Tibial nerve (tissue), 4 donors: ENCODE results near the gene SUSD1. TPM values are rescaled to one million over a fixed set of nuclear protein-coding genes. Genes with fewer than 3 reads are reported as not detected.

Source experiments
- DNase-seq, 2 donors: peaks; one replicate each; pipeline ENCODE4 v3.0.0-alpha.2; 2019; ENCODE audit warnings: low spot score in 2 of 2
- H3K27ac ChIP-seq, 4 donors: fragments of 200-600 bp; sonication (generic) in 3 of 4; one replicate each; pipeline ENCODE4 v1.5.1; 2017 to 2019; ENCODE audit warnings: mild to moderate bottlenecking in 1 of 4
- H3K27me3 ChIP-seq, 2 donors: fragments of 200-600 bp; sonication (generic) in 1 of 2; one replicate each; pipeline versions ENCODE4 v1.5.1 to v1.6.0; 2017 to 2019
- H3K36me3 ChIP-seq, 3 donors: fragments of 200-600 bp; sonication (generic); one replicate each; pipeline ENCODE4 v1.5.1; 2018 to 2019
- H3K4me1 ChIP-seq, 4 donors: fragments of 200-600 bp; sonication (generic) in 3 of 4; one replicate each; pipeline ENCODE4 v1.5.1; 2017 to 2019
- H3K4me3 ChIP-seq, 4 donors: fragments of 200-600 bp; sonication (generic) in 3 of 4; one replicate each; pipeline ENCODE4 v1.5.1; 2017 to 2019; ENCODE audit warnings: mild to moderate bottlenecking in 1 of 4, moderate library complexity in 1 of 4
- H3K9me3 ChIP-seq, 4 donors: fragments of 200-600 bp; sonication (generic) in 3 of 4; one replicate each; pipeline ENCODE4 v1.5.1; 2017 to 2019
- EP300 ChIP-seq, 2 donors: sonication (generic); formaldehyde crosslinking; IDR thresholded peaks; one replicate each; pipeline ENCODE4 v1.6.1; 2017; ENCODE audit warnings: antibody characterized with exemption in 2 of 2, mild to moderate bottlenecking in 1 of 2
- POLR2A ChIP-seq, 2 donors: fragments of 450-650 bp; IDR thresholded peaks; one replicate each; pipeline ENCODE4 v1.6.1; 2017; ENCODE audit warnings: antibody characterized with exemption in 2 of 2, mild to moderate bottlenecking in 2 of 2, moderate library complexity in 2 of 2
- WGBS, 2 donors: methylation state at CpG; one replicate each; pipeline ENCODE4 v1.1.5; 2018; 5-methylcytosine and 5-hydroxymethylcytosine counted together
- total RNA-seq, 4 donors: library from RNA; depleted of rRNA; stranded (reverse); fragments of >200 nt; gene quantifications; one replicate each; pipeline ENCODE4 v1.1.0, GENCODE V29; 2016
- TF ChIP-seq, protein P1 (sequence below), 5 experiments: fragments of 200-600 bp in 3 of 5; fragments of 450-650 bp in 2 of 5; sonication (generic) in 3 of 5; IDR thresholded peaks; one replicate each; pipeline ENCODE4 v1.5.1; 2016 to 2019; ENCODE audit warnings: antibody characterized with exemption in 5 of 5, mild to moderate bottlenecking in 3 of 5, moderate library complexity in 2 of 5

SUSD1 gene
- total RNA-seq, 4 donors from 2014 or later, result 6.9 to 19.8 (median 11.5) TPM

- no peaks in the 10 kb centered on the region for H3K4me1 ChIP-seq
- TF ChIP-seq POLR2A (IDR thresholded peaks at IDR 0.05) (no peak), EP300 (IDR thresholded peaks at IDR 0.05) (no peak)
- TF ChIP-seq, protein P1, sequence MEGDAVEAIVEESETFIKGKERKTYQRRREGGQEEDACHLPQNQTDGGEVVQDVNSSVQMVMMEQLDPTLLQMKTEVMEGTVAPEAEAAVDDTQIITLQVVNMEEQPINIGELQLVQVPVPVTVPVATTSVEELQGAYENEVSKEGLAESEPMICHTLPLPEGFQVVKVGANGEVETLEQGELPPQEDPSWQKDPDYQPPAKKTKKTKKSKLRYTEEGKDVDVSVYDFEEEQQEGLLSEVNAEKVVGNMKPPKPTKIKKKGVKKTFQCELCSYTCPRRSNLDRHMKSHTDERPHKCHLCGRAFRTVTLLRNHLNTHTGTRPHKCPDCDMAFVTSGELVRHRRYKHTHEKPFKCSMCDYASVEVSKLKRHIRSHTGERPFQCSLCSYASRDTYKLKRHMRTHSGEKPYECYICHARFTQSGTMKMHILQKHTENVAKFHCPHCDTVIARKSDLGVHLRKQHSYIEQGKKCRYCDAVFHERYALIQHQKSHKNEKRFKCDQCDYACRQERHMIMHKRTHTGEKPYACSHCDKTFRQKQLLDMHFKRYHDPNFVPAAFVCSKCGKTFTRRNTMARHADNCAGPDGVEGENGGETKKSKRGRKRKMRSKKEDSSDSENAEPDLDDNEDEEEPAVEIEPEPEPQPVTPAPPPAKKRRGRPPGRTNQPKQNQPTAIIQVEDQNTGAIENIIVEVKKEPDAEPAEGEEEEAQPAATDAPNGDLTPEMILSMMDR (IDR thresholded peaks at IDR 0.05), result no peak
- H3K27ac ChIP-seq, result no peak overlapping the region
- WGBS, 2 donors, result 87% methylated on average over 3 of the region's 3 CpGs
- H3K9me3 ChIP-seq, result no peaks in the 10 kb centered on the region
- no peak overlapping the region for H3K4me3 ChIP-seq
- DNase-seq, result no peak
- peaks cover 0 to 14% (median 0%) of the 10 kb centered on the region in 3 donors for H3K36me3 ChIP-seq
- no peaks in the 10 kb centered on the region for H3K27me3 ChIP-seq
Observed at GRCh38 chr9:112127281-112127680, 47.8 kb downstream of the SUSD1 start.

DNA sequence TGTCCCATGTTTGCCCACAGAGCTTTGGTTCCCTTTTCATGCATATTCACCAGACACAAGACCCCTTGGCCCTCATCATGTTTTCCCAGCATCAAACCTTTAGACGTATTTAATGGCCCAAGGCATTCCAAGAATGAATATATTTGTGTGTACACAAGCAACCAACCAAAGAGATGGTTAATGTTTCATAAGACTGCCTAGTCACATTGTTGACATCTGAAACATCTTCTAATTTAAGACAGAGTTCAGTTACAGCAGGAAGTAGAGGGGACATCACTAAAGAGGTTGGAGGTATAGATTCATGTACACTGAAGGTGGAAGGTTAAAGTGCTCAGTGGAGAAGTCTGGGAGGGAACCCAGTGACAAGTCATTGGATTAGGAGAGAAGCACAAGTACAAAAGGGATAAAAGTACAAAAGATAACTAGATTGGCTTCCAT lies 49.1 kb downstream of the SUSD1 start:
- Histone ChIP-seq H3K27ac (no peak overlapping the region), H3K4me1 (no peaks in the 10 kb centered on the region), H3K27me3 (no peaks in the 10 kb centered on the region), H3K36me3 (peaks cover 0 to 14% (median 0%) of the 10 kb centered on the region in 3 donors), H3K9me3 (no peaks in the 10 kb centered on the region), H3K4me3 (no peak overlapping the region)
- WGBS, 2 donors, result 46 to 57% methylated on average over 1 of the region's 1 CpG
- no peak for DNase-seq
- TF ChIP-seq POLR2A (IDR thresholded peaks at IDR 0.05) (no peak), EP300 (IDR thresholded peaks at IDR 0.05) (no peak)
- TF ChIP-seq, protein P1 (IDR thresholded peaks at IDR 0.05), result no peak

- Histone ChIP-seq H3K9me3 (no peaks in the 10 kb centered on the region), H3K4me3 (no peak overlapping the region), H3K27ac (no peak overlapping the region), H3K4me1 (no peaks in the 10 kb centered on the region), H3K27me3 (no peaks in the 10 kb centered on the region), H3K36me3 (peaks cover 0 to 14% (median 0%) of the 10 kb centered on the region in 3 donors)
- 90 to 98% methylated on average over 5 of the region's 5 CpGs for WGBS, 2 donors
- DNase-seq, result no peak
- TF ChIP-seq POLR2A (IDR thresholded peaks at IDR 0.05) (no peak), EP300 (IDR thresholded peaks at IDR 0.05) (no peak)
- TF ChIP-seq, protein P1 (IDR thresholded peaks at IDR 0.05), result no peak
Observed at GRCh38 chr9:112124156-112124555, 50.9 kb downstream of the SUSD1 start.

DNA sequence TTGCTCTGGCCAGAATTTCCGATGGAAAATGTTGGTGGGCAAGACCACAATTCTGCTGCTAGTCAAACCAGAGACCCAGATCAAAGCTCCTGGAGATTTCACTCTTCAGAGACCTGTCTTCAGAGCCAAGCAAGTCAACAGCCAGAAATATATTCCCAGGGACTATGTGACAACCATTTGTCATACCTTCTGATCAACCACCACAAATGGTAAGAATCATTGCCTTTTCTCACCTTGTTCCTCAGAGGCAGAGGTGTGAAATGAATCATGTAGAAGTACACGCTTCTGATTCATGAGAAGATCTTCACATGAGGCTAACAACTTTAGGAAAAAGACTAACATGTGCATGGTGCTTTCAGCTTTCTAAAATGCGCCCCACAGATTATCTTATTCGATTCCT lies 53.5 kb downstream of the SUSD1 start:
- peaks cover 0 to 14% (median 0%) of the 10 kb centered on the region in 3 donors for H3K36me3 ChIP-seq
- no peak for DNase-seq
- H3K4me3 ChIP-seq, result no peak overlapping the region
- no peak overlapping the region for H3K27ac ChIP-seq
- TF ChIP-seq EP300 (IDR thresholded peaks at IDR 0.05) (no peak), POLR2A (IDR thresholded peaks at IDR 0.05) (no peak)
- TF ChIP-seq, protein P1 (IDR thresholded peaks at IDR 0.05), result no peak
- no peaks in the 10 kb centered on the region for H3K27me3 ChIP-seq
- no peaks in the 10 kb centered on the region for H3K4me1 ChIP-seq
- no peaks in the 10 kb centered on the region for H3K9me3 ChIP-seq
- WGBS, 2 donors, result 91% methylated on average over 4 of the region's 4 CpGs

DNA sequence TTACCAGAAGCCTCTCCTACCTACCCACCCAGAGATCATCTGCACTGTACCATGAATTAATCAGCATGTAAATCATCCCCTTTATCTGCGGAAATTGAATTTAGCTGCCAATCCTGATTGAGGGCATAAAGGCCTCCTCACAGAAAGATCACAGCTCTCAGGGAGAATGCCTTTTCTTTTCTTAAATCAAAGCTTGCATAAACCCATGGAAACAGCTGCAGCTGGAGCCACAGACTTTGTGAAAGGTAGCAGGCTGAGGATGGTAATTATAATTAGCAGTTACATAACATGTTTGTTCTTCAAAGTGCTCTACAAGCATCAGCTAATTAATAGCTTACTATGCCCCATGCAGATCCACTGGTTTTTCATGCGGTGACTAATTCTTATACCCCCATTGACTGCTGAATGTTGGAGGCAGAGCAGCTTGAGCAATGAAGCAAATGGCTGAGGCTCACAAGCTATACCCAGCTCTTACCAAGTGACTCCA lies 54.6 kb downstream of the SUSD1 start:
- no peak overlapping the region for H3K27ac ChIP-seq
- H3K4me1 ChIP-seq, result no peaks in the 10 kb centered on the region
- TF ChIP-seq EP300 (IDR thresholded peaks at IDR 0.05) (no peak), POLR2A (IDR thresholded peaks at IDR 0.05) (no peak)
- TF ChIP-seq, protein P1 (IDR thresholded peaks at IDR 0.05), result no peak
- no peaks in the 10 kb centered on the region for H3K27me3 ChIP-seq
- H3K9me3 ChIP-seq, result no peaks in the 10 kb centered on the region
- H3K4me3 ChIP-seq, result no peak overlapping the region
- peaks cover 0 to 14% (median 0%) of the 10 kb centered on the region in 3 donors for H3K36me3 ChIP-seq
- no peak for DNase-seq
- WGBS, 2 donors, result 80 to 83% methylated on average over 2 of the region's 2 CpGs
